CD8-positive, alpha-beta memory T cell (primary cell): ENCODE data around the gene SMAD1. TPM values are rescaled to one million over a fixed set of nuclear protein-coding genes. Genes with fewer than 3 reads are reported as not detected.

Experiments used
- CTCF ChIA-PET: fragments of 350-600 bp; sonication (Branson Sonifier 250); formaldehyde crosslinking; loops from one replicate; lab custom pipeline; 2021; ENCODE audit warnings: antibody characterized with exemption; lab: Charles Lee
- POLR2A ChIA-PET: fragments of 350-600 bp; sonication (Branson Sonifier 250); formaldehyde crosslinking; loops from one replicate; lab custom pipeline; 2021; ENCODE audit warnings: antibody characterized with exemption; lab: Charles Lee
- DNase-seq, 5 donors: peaks; one replicate each; pipeline versions ENCODE4 v3.0.0 to v3.0.0-alpha.2; 2020 to 2022; ENCODE audit warnings: mixed read lengths in 1 of 5
- H3K27ac ChIP-seq: one replicate; pipeline ENCODE4 v1.7.0; 2013; ENCODE audit warnings: low read depth, mild to moderate bottlenecking, low read length, moderate library complexity
- H3K27me3 ChIP-seq: 2 replicates; pipeline ENCODE4 v1.7.0; 2013; ENCODE audit warnings: low read length, mild to moderate bottlenecking; ENCODE audit not compliant: insufficient read depth, poor library complexity, severe bottlenecking
- H3K36me3 ChIP-seq: 2 replicates; pipeline ENCODE4 v1.7.0; 2013; ENCODE audit warnings: mild to moderate bottlenecking, low read length, moderate library complexity; ENCODE audit not compliant: insufficient read depth
- H3K4me1 ChIP-seq: 2 replicates; pipeline ENCODE4 v1.7.0; 2013; ENCODE audit warnings: mild to moderate bottlenecking, low read length, moderate library complexity; ENCODE audit not compliant: insufficient read depth
- H3K4me3 ChIP-seq: 2 replicates; pipeline ENCODE4 v1.7.0; 2013; ENCODE audit warnings: mild to moderate bottlenecking, low read length
- H3K9me3 ChIP-seq: 2 replicates; pipeline ENCODE4 v1.7.0; 2013; ENCODE audit warnings: mild to moderate bottlenecking, low read length
- H3K27ac Mint-ChIP-seq, 8 donors: one replicate each; pipeline ENCODE4 v1.8.0; 2020 to 2021; ENCODE audit warnings: mixed read lengths in 8 of 8, mild to moderate bottlenecking in 6 of 8, inconsistent platforms in 3 of 8, moderate library complexity in 3 of 8
- H3K27me3 Mint-ChIP-seq, 2 donors: one replicate each; pipeline ENCODE4 v1.8.0; 2020 to 2021; ENCODE audit warnings: mixed read lengths in 2 of 2, mild to moderate bottlenecking in 1 of 2, moderate library complexity in 1 of 2
- H3K36me3 Mint-ChIP-seq, 3 donors: one replicate each; pipeline ENCODE4 v1.8.0; 2020 to 2021; ENCODE audit warnings: mixed read lengths in 3 of 3, inconsistent platforms in 1 of 3, mild to moderate bottlenecking in 1 of 3
- H3K4me1 Mint-ChIP-seq, 3 donors: one replicate each; pipeline ENCODE4 v1.8.0; 2020 to 2021; ENCODE audit warnings: mixed read lengths in 3 of 3, inconsistent platforms in 1 of 3, mild to moderate bottlenecking in 1 of 3
- H3K4me3 Mint-ChIP-seq, 7 donors: one replicate each; pipeline ENCODE4 v1.8.0; 2020 to 2021; ENCODE audit warnings: mixed read lengths in 7 of 7, mild to moderate bottlenecking in 6 of 7, moderate library complexity in 4 of 7, inconsistent platforms in 2 of 7
- H3K9me3 Mint-ChIP-seq, 5 donors: one replicate each; pipeline ENCODE4 v1.8.0; 2020 to 2022; ENCODE audit warnings: mixed read lengths in 5 of 5, mild to moderate bottlenecking in 3 of 5, moderate library complexity in 2 of 5, inconsistent platforms in 1 of 5
- polyA plus RNA-seq: library from polyadenylated mRNA; unstranded; fragments of 300-500 nt; fragmentation: Illumina TruSeq; gene quantifications from one replicate; pipeline ENCODE4 v1.2.3, GENCODE V29; 2021
- total RNA-seq, 2 experiments: library from RNA; stranded (reverse); gene quantifications; one replicate each; pipeline ENCODE4 v1.2.3, GENCODE V29; 2021

The SMAD1 gene
- total and polyA plus RNA-seq, 3 experiments from 2014 or later = 0.52 to 1.6 (median 1.3) TPM

DNA sequence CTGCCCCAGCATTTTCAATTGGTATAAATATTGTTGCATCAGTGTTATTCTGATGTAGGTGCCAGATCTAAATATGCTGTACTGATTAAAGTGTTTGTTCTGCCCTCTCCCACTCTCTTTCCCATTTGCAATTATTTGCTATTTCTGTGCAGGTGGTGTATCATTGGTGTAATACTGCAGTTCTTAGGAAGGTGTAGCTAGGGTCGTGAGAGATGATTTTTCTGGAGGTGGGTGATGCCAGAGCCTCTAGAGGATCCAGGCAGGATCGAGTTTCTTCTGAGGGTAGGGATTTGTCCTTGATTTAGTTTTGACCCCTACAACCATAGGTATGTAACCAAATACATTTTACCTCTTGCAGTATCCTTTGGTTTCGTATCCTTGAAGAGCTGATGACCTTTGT lies 1.9 kb downstream of the SMAD1 start:
- Mint-ChIP-seq H3K27me3 (peaks cover 18 to 33% of the 10 kb centered on the region in 2 donors), H3K9me3 (peaks cover 0 to 2% (median 0%) of the 10 kb centered on the region in 5 donors), H3K4me3 (no peak overlapping the region), H3K36me3 (peaks cover 0 to 2% (median 0%) of the 10 kb centered on the region in 3 donors), H3K4me1 (peaks cover 4 to 9% (median 9%) of the 10 kb centered on the region in 3 donors), H3K27ac (no peak overlapping the region)
- POLR2A ChIA-PET = no interaction called here
- CTCF ChIA-PET = interaction anchor here (1.2 kb wide), 1 partner anchor 9 kb away, joined by 3 read pairs; no protein-coding TSS in a partner anchor
- Histone ChIP-seq H3K9me3 (no peaks in the 10 kb centered on the region), H3K4me1 (peaks cover 6% of the 10 kb centered on the region), H3K36me3 (no peaks in the 10 kb centered on the region), H3K27ac (no peak overlapping the region), H3K27me3 (peaks cover 17% of the 10 kb centered on the region), H3K4me3 (no peak overlapping the region)
- DNase-seq = no peak

- ChIA-PET POLR2A (no interaction called here), CTCF (interaction anchor here (1.2 kb wide), 1 partner anchor 9 kb away, joined by 3 read pairs; no protein-coding TSS in a partner anchor)
- Mint-ChIP-seq H3K27ac (no peak overlapping the region), H3K4me1 (peaks cover 4 to 9% (median 9%) of the 10 kb centered on the region in 3 donors), H3K9me3 (peaks cover 0 to 2% (median 0%) of the 10 kb centered on the region in 5 donors), H3K4me3 (no peak overlapping the region), H3K36me3 (peaks cover 0 to under 1% (median 0%) of the 10 kb centered on the region in 3 donors), H3K27me3 (peaks cover 15 to 28% of the 10 kb centered on the region in 2 donors)
- Histone ChIP-seq H3K36me3 (no peaks in the 10 kb centered on the region), H3K4me1 (peaks cover 6% of the 10 kb centered on the region), H3K4me3 (no peak overlapping the region), H3K27ac (no peak overlapping the region), H3K9me3 (no peaks in the 10 kb centered on the region), H3K27me3 (peaks cover 17% of the 10 kb centered on the region)
- DNase-seq = no peak
These were observed 2.7 kb downstream of the SMAD1 start for GRCh38 chr4:145484225-145484846.

DNA sequence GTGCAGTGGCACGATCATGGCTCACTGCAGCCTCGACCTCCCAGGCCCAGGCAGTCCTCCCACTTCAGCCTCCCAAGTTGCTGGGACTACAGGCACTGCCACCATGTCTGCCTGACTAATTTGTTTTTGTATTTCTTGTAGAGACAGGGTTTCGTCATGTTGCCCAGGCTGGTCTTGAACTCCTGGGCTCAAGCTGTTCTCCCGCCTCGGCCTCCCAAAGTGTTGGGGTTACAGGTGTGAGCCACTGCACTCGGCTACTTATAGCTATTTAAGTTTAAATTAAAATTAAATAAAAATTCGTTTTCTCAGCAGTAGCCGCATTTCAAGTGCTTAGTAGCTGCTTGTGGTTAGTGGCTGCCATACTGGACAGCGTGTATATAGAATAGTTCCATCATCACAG lies 3.5 kb downstream of the SMAD1 start:
- Histone ChIP-seq H3K4me3 (no peak overlapping the region), H3K36me3 (no peaks in the 10 kb centered on the region), H3K27ac (no peak overlapping the region), H3K27me3 (peaks cover 17% of the 10 kb centered on the region), H3K9me3 (no peaks in the 10 kb centered on the region), H3K4me1 (peaks cover 6% of the 10 kb centered on the region)
- Mint-ChIP-seq H3K36me3 (no peaks in the 10 kb centered on the region), H3K4me3 (no peak overlapping the region), H3K9me3 (peaks cover 0 to 2% (median 0%) of the 10 kb centered on the region in 5 donors), H3K27ac (no peak overlapping the region), H3K4me1 (peaks cover 4 to 9% (median 9%) of the 10 kb centered on the region in 3 donors), H3K27me3 (peaks cover 13 to 24% of the 10 kb centered on the region in 2 donors)
- CTCF ChIA-PET = no interaction called here
- no peak for DNase-seq
- POLR2A ChIA-PET = no interaction called here

DNA sequence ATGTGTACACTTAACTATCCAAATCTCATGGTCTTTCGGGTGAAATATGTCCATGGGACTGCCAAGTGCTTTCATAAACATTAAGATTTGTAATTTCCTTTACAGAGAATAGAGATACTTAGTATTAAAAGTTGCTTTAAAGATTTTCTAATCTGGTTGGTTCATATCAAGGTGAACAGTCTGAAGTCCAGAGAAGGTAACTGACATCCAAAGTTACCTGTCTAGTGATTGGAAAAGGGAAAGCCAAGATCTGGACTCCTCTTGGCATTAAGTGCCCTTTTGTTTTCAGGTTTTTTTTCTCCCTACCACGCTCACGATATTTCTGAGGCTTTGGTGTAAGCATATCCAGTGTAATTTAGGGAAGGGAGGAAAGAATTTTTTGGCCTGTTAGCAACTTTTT lies 5.0 kb downstream of the SMAD1 start:
- no peak for DNase-seq
- POLR2A ChIA-PET = no interaction called here

DNA sequence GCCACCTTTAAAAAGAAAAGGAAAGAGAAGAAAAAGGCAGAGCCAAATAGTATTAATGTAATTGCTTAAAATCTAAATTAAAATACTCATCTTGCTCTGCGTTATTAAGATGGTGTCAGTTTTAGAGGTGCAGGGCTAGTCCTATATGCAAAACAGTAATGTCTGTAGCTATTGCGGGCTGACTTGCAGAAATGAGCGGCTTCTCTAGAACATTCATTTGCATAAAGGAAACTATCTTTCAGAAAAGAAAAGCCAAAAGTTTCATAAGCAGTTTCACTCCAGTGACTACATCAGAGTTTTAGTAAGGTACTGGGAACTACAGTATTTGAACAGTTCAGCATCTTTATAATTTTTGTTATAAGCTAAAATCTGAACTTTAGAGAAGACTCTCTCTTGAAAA lies 6.0 kb downstream of the SMAD1 start:
- POLR2A ChIA-PET = no interaction called here
- no peak overlapping the region for H3K27ac Mint-ChIP-seq
- no peak overlapping the region for H3K4me3 Mint-ChIP-seq
- CTCF ChIA-PET = no interaction called here
- peaks cover 1 to 17% of the 10 kb centered on the region in 2 donors for H3K27me3 Mint-ChIP-seq
- Histone ChIP-seq H3K9me3 (no peaks in the 10 kb centered on the region), H3K4me3 (no peak overlapping the region), H3K27ac (no peak overlapping the region), H3K36me3 (no peaks in the 10 kb centered on the region), H3K4me1 (peaks cover 6% of the 10 kb centered on the region), H3K27me3 (peaks cover 11% of the 10 kb centered on the region)
- H3K4me1 Mint-ChIP-seq = no peaks in the 10 kb centered on the region
- no peak for DNase-seq
- H3K9me3 Mint-ChIP-seq = no peaks in the 10 kb centered on the region
- H3K36me3 Mint-ChIP-seq = no peaks in the 10 kb centered on the region

More for the DNA sequence above, 5.0 kb downstream of the SMAD1 start:
- H3K4me1 ChIP-seq = peaks cover 6% of the 10 kb centered on the region
- H3K9me3 Mint-ChIP-seq = no peaks in the 10 kb centered on the region
- CTCF ChIA-PET = no interaction called here
- no peaks in the 10 kb centered on the region for H3K4me1 Mint-ChIP-seq
- H3K4me3 ChIP-seq = no peak overlapping the region
- H3K9me3 ChIP-seq = no peaks in the 10 kb centered on the region
- H3K27me3 Mint-ChIP-seq = peaks cover 0 to 17% of the 10 kb centered on the region in 2 donors
- H3K4me3 Mint-ChIP-seq = no peak overlapping the region
- no peaks in the 10 kb centered on the region for H3K36me3 Mint-ChIP-seq
- H3K27me3 ChIP-seq = peaks cover 11% of the 10 kb centered on the region
- no peak overlapping the region for H3K27ac Mint-ChIP-seq
- no peaks in the 10 kb centered on the region for H3K36me3 ChIP-seq
- H3K27ac ChIP-seq = no peak overlapping the region

DNA sequence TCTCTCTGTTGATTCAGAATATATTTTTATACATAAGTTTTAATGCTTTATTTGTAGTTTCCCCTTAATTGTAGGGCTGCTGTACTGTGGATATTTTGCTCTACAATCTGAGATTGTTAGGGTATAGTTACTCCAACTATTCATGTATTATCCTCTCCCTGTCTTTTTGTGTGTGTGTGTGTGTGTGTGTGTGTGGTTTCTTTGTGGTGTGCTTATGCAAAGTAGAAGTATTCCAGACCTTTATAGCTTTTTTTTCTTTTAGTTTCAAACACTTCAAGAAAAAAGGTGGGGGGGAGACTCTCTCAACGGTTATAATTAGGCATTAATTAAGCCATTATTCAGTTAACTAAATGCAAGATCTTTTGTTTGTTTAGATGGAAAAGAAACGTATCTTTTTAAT lies 6.7 kb downstream of the SMAD1 start:
- no peak overlapping the region for H3K27ac Mint-ChIP-seq
- Histone ChIP-seq H3K9me3 (no peaks in the 10 kb centered on the region), H3K27ac (no peak overlapping the region), H3K27me3 (peaks cover 6% of the 10 kb centered on the region), H3K4me1 (no peaks in the 10 kb centered on the region), H3K4me3 (no peak overlapping the region), H3K36me3 (no peaks in the 10 kb centered on the region)
- ChIA-PET CTCF (no interaction called here), POLR2A (no interaction called here)
- no peaks in the 10 kb centered on the region for H3K36me3 Mint-ChIP-seq
- no peak for DNase-seq
- no peaks in the 10 kb centered on the region for H3K9me3 Mint-ChIP-seq
- no peak overlapping the region for H3K4me3 Mint-ChIP-seq
- no peaks in the 10 kb centered on the region for H3K4me1 Mint-ChIP-seq
- H3K27me3 Mint-ChIP-seq = peaks cover 1 to 17% of the 10 kb centered on the region in 2 donors

GRCh38 chr4:145489556-145489955 lies 7.9 kb downstream of the SMAD1 start:
- H3K36me3 Mint-ChIP-seq = no peaks in the 10 kb centered on the region
- Histone ChIP-seq H3K9me3 (no peaks in the 10 kb centered on the region), H3K4me3 (no peak overlapping the region), H3K27me3 (no peaks in the 10 kb centered on the region), H3K27ac (no peak overlapping the region), H3K4me1 (no peaks in the 10 kb centered on the region), H3K36me3 (no peaks in the 10 kb centered on the region)
- no peak overlapping the region for H3K27ac Mint-ChIP-seq
- POLR2A ChIA-PET = no interaction called here
- no peak for DNase-seq
- no peaks in the 10 kb centered on the region for H3K4me1 Mint-ChIP-seq
- H3K9me3 Mint-ChIP-seq = no peaks in the 10 kb centered on the region
- peaks cover 1 to 17% of the 10 kb centered on the region in 2 donors for H3K27me3 Mint-ChIP-seq
- H3K4me3 Mint-ChIP-seq = no peak overlapping the region
- CTCF ChIA-PET = no interaction called here

- POLR2A ChIA-PET = no interaction called here
- no peak overlapping the region for H3K27ac Mint-ChIP-seq
- H3K27me3 ChIP-seq = no peaks in the 10 kb centered on the region
- no peaks in the 10 kb centered on the region for H3K36me3 ChIP-seq
- peaks cover 1 to 17% of the 10 kb centered on the region in 2 donors for H3K27me3 Mint-ChIP-seq
- no peak overlapping the region for H3K27ac ChIP-seq
- no peaks in the 10 kb centered on the region for H3K4me1 ChIP-seq
- H3K4me3 ChIP-seq = no peak overlapping the region
- no peak overlapping the region for H3K4me3 Mint-ChIP-seq
- no peaks in the 10 kb centered on the region for H3K4me1 Mint-ChIP-seq
- CTCF ChIA-PET = no interaction called here
- H3K36me3 Mint-ChIP-seq = no peaks in the 10 kb centered on the region
- H3K9me3 ChIP-seq = no peaks in the 10 kb centered on the region
- DNase-seq = no peak
- no peaks in the 10 kb centered on the region for H3K9me3 Mint-ChIP-seq
These were observed 8.7 kb downstream of the SMAD1 start for GRCh38 chr4:145490361-145490760.
